ENCODE data around the gene CAPN12. TPM values are rescaled to one million over a fixed set of nuclear protein-coding genes. Genes with fewer than 3 reads are reported as not detected.

Gene CAPN12
- total and polyA plus RNA-seq, 2 of the 8 experiments (the other 6 are each of a cell fraction or from before 2014, with no cell fraction given) = 8.8 to 20.0 TPM

- no peak overlapping the region for H2AK5ac ChIP-seq (ENCODE audit: low read depth, low read length)
- H3K18ac ChIP-seq (ENCODE audit: extremely low read depth, low read length) = no peak overlapping the region
- DNase-seq (ENCODE audit: low read depth in 1 of 2, low spot score in 2 of 2) (no peak), FAIRE-seq (no peak)
- no peak overlapping the region for H2BK12ac ChIP-seq (ENCODE audit: low read depth, low read length)
- WGBS, 2 experiments (ENCODE audit: extremely low coverage in 1 of 2, insufficient coverage in 1 of 2, insufficient read length in 1 of 2, insufficient replicate concordance in 2 of 2, low coverage in 1 of 2, low lambda C conversion rate in 2 of 2, missing lambda C conversion rate in 1 of 2) = 88% methylated on average over 14 of the region's 20 CpGs; no CpG with 5 or more reads in 1 of the 2 experiments
- no peak overlapping the region for H3K9ac ChIP-seq (replicated peaks in 1 of 4; ENCODE audit: extremely low read depth in 1 of 4, low read depth in 3 of 4, low read length in 3 of 4)
- ChIA-PET CTCF (ENCODE audit: partially characterized antibody) (interaction anchor here (0.8 to 1.6 kb wide), 3 partner anchors 13 to 126 kb away, joined by 3 to 4 read pairs (median 3); no protein-coding TSS in a partner anchor), POLR2A (ENCODE audit: partially characterized antibody) (interaction anchor here (0.6 to 1.5 kb wide), 6 partner anchors 61 to 223 kb away, joined by 3 to 4 read pairs (median 3); no protein-coding TSS in a partner anchor)
- no peaks in the 10 kb centered on the region for H3K23me2 ChIP-seq (ENCODE audit: low read depth, low read length)
- no peaks in the 10 kb centered on the region for H3K36me3 ChIP-seq (ENCODE audit: control insufficient read depth in 2 of 4, insufficient read depth in 4 of 4, low read length in 3 of 4)
- no peaks in the 10 kb centered on the region for H3K79me1 ChIP-seq (ENCODE audit: low read depth, low read length)
- no peak overlapping the region for H2BK20ac ChIP-seq (ENCODE audit: low read length)
- H4K5ac ChIP-seq (ENCODE audit: insufficient read length, low read depth, low read length) = no peak overlapping the region
- no peak overlapping the region for H3K14ac ChIP-seq (ENCODE audit: insufficient read length)
- H4K20me1 ChIP-seq (replicated peaks in 1 of 2; ENCODE audit: control insufficient read depth in 1 of 2, insufficient read depth in 2 of 2, low read length in 2 of 2) = no peaks in the 10 kb centered on the region
- H3K79me2 ChIP-seq (ENCODE audit: control insufficient read depth in 1 of 2, insufficient read depth in 2 of 2, low read length in 2 of 2) = no peaks in the 10 kb centered on the region
- H2AFZ ChIP-seq (ENCODE audit: low read length) = no peak overlapping the region
- H3K4me1 ChIP-seq (replicated peaks in 1 of 4; ENCODE audit: control insufficient read depth in 3 of 4, insufficient read depth in 4 of 4, low read length in 3 of 4) = no peaks in the 10 kb centered on the region; a peak in 1 of 7 replicates
- H3K27ac ChIP-seq (ENCODE audit: low read depth, low read length) = no peak overlapping the region
- no peak overlapping the region for H2BK15ac ChIP-seq (ENCODE audit: low read length)
- H4K8ac ChIP-seq (ENCODE audit: extremely low read depth, insufficient read depth, low read length) = peak overlapping the region; percentile 65; the same call in 1 of the 2 replicates
- H2BK5ac ChIP-seq (ENCODE audit: low read depth, low read length) = no peak overlapping the region
- no peak overlapping the region for H3K4me3 ChIP-seq (ENCODE audit: extremely low read depth in 1 of 4, insufficient read depth in 2 of 4, low read depth in 3 of 4, low read length in 4 of 4)
- H3K9me3 ChIP-seq (ENCODE audit: insufficient read depth in 2 of 2, low read depth in 1 of 2, low read length in 1 of 2) = no peaks in the 10 kb centered on the region
- H3K4ac ChIP-seq (replicated peaks; ENCODE audit: insufficient read length, low read depth, low read length) = no peak overlapping the region
- H3K4me2 ChIP-seq (ENCODE audit: insufficient read depth in 1 of 2, low read depth in 2 of 2, low read length in 2 of 2) = no peak overlapping the region
- no peak overlapping the region for H3K56ac ChIP-seq (replicated peaks; ENCODE audit: insufficient read length, low read depth, low read length)
- TF ChIP-seq NANOG (IDR thresholded peaks at IDR 0.05; ENCODE audit: insufficient read depth, low read depth, low read length, poor library complexity, severe bottlenecking) (no peak), SUZ12 (IDR thresholded peaks at IDR 0.05; ENCODE audit: low read length) (no peak), TAF1 (IDR thresholded peaks at IDR 0.05; ENCODE audit: low read depth, low read length) (0 out of 2 replicates have a peak, but pooled peaks have one; percentile 27), SIRT6 (IDR thresholded peaks at IDR 0.05; ENCODE audit: low read length) (no peak), CHD1 (IDR thresholded peaks at IDR 0.05; ENCODE audit: low read depth, low read length) (no peak), EGR1 (IDR thresholded peaks at IDR 0.05; ENCODE audit: borderline replicate concordance, low read depth, low read length) (no peak), RAD21 (IDR thresholded peaks at IDR 0.05 in 1 of 2, conservative IDR thresholded peaks at IDR 0.05 in 1 of 2; ENCODE audit: low read depth in 2 of 2, low read length in 2 of 2) (no peak), POU5F1 (IDR thresholded peaks at IDR 0.05; ENCODE audit: low read depth, low read length) (no peak), FOSL1 (IDR thresholded peaks at IDR 0.05; ENCODE audit: insufficient read depth, low read depth, low read length) (no peak)
- H3K23ac ChIP-seq (ENCODE audit: insufficient read length) = no peak overlapping the region
- peak overlapping the region; percentile 40 for H4K91ac ChIP-seq (replicated peaks; ENCODE audit: insufficient read length, low read length)
- no peak overlapping the region for H2BK120ac ChIP-seq (replicated peaks; ENCODE audit: low read depth, low read length)
- H3K27me3 ChIP-seq (replicated peaks in 1 of 4; ENCODE audit: control insufficient read depth in 3 of 4, extremely low read depth in 1 of 4, insufficient read depth in 3 of 4, low read length in 3 of 4) = peaks cover 0 to 4% (median 0%) of the 10 kb centered on the region in 4 experiments; a peak in 1 of 7 replicates
Observed at GRCh38 chr19:38743394-38744297, 628 bp downstream of the CAPN12 start.
